Measurements from ENCODE around the gene DEFB118.

- no peak for TF ChIP-seq ZNF695 (CRISPR knock-in tag; IDR thresholded peaks at IDR 0.05)
- no peak for TF ChIP-seq ZNF398 (CRISPR knock-in tag; IDR thresholded peaks at IDR 0.05)
- no peak for TF ChIP-seq E2F1 (CRISPR knock-in tag; IDR thresholded peaks at IDR 0.05)
- no peak for TF ChIP-seq EHMT2 (IDR thresholded peaks at IDR 0.05)
- no peak for TF ChIP-seq CTCF (IDR thresholded peaks at IDR 0.05 in 2 of 3, conservative IDR thresholded peaks at IDR 0.05 in 1 of 3; ENCODE audit: insufficient read depth in 2 of 3, low read depth in 1 of 3, low read length in 3 of 3)
Measured at GRCh38 chr20:31392836-31393235, 24.4 kb downstream of the DEFB118 start.

Measured in K562 (cell line).